Measurements from ENCODE around the gene SFN. TPM values are rescaled to one million over a fixed set of nuclear protein-coding genes. Genes with fewer than 3 reads are reported as not detected.

Gene SFN
- total and polyA plus RNA-seq, 2 of the 13 experiments (the other 11 are each of a cell fraction or from before 2014, with no cell fraction given), result 4.3 to 5.6 TPM

GRCh38 chr1:26910343-26911160 is 47.6 kb downstream of the SFN start (continued):
- peak; percentile 31; the same call in 1 of the 2 replicates for TF ChIP-seq SOX13 (IDR thresholded peaks at IDR 0.05)
- peak; percentile 87 to 92; a peak in 3 of 4 replicates for TF ChIP-seq SOX13 (CRISPR knock-in tag; conservative IDR thresholded peaks at IDR 0.05 in 1 of 2, IDR thresholded peaks at IDR 0.05 in 1 of 2)
- 0 out of 2 replicates have a peak, but pooled peaks have one; percentile 48 for TF ChIP-seq THAP9 (CRISPR knock-in tag; IDR thresholded peaks at IDR 0.05; ENCODE audit: borderline replicate concordance)
- TF ChIP-seq TAF1 (CRISPR knock-in tag; IDR thresholded peaks at IDR 0.05), result no peak; the same call in 1 of the 2 replicates
- TF ChIP-seq ZNF879 (CRISPR knock-in tag; IDR thresholded peaks at IDR 0.05), result no peak
- TF ChIP-seq, protein P1, sequence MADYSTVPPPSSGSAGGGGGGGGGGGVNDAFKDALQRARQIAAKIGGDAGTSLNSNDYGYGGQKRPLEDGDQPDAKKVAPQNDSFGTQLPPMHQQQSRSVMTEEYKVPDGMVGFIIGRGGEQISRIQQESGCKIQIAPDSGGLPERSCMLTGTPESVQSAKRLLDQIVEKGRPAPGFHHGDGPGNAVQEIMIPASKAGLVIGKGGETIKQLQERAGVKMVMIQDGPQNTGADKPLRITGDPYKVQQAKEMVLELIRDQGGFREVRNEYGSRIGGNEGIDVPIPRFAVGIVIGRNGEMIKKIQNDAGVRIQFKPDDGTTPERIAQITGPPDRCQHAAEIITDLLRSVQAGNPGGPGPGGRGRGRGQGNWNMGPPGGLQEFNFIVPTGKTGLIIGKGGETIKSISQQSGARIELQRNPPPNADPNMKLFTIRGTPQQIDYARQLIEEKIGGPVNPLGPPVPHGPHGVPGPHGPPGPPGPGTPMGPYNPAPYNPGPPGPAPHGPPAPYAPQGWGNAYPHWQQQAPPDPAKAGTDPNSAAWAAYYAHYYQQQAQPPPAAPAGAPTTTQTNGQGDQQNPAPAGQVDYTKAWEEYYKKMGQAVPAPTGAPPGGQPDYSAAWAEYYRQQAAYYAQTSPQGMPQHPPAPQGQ (CRISPR knock-in tag; IDR thresholded peaks at IDR 0.05; ENCODE audit: borderline replicate concordance), result no peak
- no peak; the same call in 1 of the 2 replicates for TF ChIP-seq CAMTA2 (CRISPR knock-in tag; IDR thresholded peaks at IDR 0.05; ENCODE audit: borderline replicate concordance)
- TF ChIP-seq ZNF281 (CRISPR knock-in tag; IDR thresholded peaks at IDR 0.05; ENCODE audit: borderline replicate concordance), result peak; percentile 70; the same call in 1 of the 2 replicates
- peak; percentile 97 for TF ChIP-seq MED1 (CRISPR knock-in tag; IDR thresholded peaks at IDR 0.05)
- TF ChIP-seq RARG (CRISPR knock-in tag; IDR thresholded peaks at IDR 0.05; ENCODE audit: low read depth), result no peak
- 0 out of 2 replicates have a peak, but pooled peaks have one; percentile 2 for TF ChIP-seq ZNF562 (CRISPR knock-in tag; IDR thresholded peaks at IDR 0.05; ENCODE audit: borderline replicate concordance)
- TF ChIP-seq ZFYVE20 (CRISPR knock-in tag; IDR thresholded peaks at IDR 0.05; ENCODE audit: borderline replicate concordance, low read depth), result no peak
- no peak for TF ChIP-seq HDAC6 (IDR thresholded peaks at IDR 0.05; ENCODE audit: low read depth, low read length)
- TF ChIP-seq ZNF501 (CRISPR knock-in tag; IDR thresholded peaks at IDR 0.05), result no peak
- TF ChIP-seq ISX (CRISPR knock-in tag; conservative IDR thresholded peaks at IDR 0.05), result no peak
- no peak for TF ChIP-seq ZNF34 (CRISPR knock-in tag; IDR thresholded peaks at IDR 0.05; ENCODE audit: borderline replicate concordance)
- TF ChIP-seq ZNF713 (CRISPR knock-in tag; IDR thresholded peaks at IDR 0.05), result no peak
- TF ChIP-seq ZNF552 (CRISPR knock-in tag; IDR thresholded peaks at IDR 0.05; ENCODE audit: borderline replicate concordance), result no peak; the same call in 1 of the 2 replicates
- TF ChIP-seq TRIM24 (CRISPR knock-in tag; IDR thresholded peaks at IDR 0.05), result no peak
- peak; percentile 26; the same call in 1 of the 2 replicates for TF ChIP-seq RBFOX2 (IDR thresholded peaks at IDR 0.05; ENCODE audit: low read depth, low read length)
- TF ChIP-seq ZNF329 (CRISPR knock-in tag; IDR thresholded peaks at IDR 0.05; ENCODE audit: low read depth), result 0 out of 2 replicates have a peak, but pooled peaks have one; percentile 56

Measured in HepG2 (cell line).